GM21447 (cell line): ENCODE measurements around the gene TTR.

ENCODE experiments used
- ATAC-seq: cut with Tn5 transposase; IDR thresholded peaks from one replicate; pipeline ENCODE4 v1.9.1; 2021; ENCODE audit not compliant: unreplicated experiment

TTR gene

GRCh38 chr18:31612124-31612523, 20.4 kb downstream of the TTR start:
- no peak for ATAC-seq

- ATAC-seq, result no peak
Observed at GRCh38 chr18:31614044-31614443, 22.4 kb downstream of the TTR start.

DNA sequence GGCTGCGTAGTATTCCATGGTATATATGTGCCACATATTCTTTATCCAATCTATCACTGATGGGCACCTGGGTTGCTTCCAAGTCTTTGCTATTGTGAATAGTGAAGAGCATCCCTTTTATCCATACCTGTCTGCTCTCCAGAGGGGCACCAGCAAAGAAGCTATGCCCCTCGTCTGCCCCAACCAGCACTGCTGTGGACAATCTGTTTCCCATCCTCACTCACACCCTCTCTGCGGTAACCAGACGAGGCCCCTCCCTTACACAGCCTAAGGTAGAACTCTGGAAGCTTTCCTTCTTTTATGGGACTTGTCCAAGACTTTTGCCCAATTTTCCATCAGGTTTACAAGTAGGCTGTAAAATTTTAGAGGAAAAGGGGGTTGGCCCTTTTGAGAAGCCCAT, 24.9 kb downstream of the TTR start:
- ATAC-seq, result no peak

GRCh38 chr18:31617031-31617717, 25.5 kb downstream of the TTR start:
- no peak for ATAC-seq

DNA sequence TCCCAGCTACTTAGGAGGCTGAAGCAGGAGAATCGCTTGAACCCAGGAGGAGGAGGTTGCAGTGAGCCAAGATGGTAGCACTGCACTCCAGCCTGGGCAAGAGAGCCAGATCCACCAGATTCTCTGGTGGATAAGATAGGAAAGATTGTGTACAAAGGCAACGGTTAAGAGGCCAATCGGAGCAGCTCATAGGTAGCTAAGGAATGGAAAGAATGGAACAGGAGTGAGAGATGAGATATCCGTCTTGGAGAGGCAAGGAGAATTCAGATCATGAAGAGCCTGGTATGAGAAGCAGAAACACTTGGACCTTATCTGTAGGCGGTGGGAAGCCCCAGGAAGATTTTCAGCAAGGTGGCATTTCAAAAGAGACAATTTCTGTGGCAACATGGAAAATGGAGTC, 27.1 kb downstream of the TTR start:
- ATAC-seq, result no peak

DNA sequence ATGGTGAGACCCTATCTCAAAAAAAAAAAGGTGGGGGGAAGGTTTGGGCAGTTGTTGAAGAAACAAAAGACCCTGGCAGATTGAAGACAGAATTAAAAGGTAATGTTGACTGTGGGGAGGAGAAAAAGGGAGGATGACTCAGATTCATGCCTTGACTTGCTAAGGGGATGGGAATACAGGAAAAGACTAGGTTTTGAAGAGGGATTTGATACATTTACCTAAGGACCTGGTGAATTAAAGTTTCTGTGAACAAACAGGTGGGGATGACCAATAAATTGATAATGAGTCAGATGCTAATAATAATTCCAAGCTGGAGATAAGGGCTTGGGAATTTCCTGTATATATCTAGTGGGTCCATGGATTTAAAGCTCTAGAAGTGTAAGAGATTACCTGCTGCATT, 27.6 kb downstream of the TTR start:
- no peak for ATAC-seq

GRCh38 chr18:31624892-31625640, 33.4 kb downstream of the TTR start:
- no peak for ATAC-seq

- no peak for ATAC-seq
Observed at GRCh38 chr18:31626409-31626808, 34.7 kb downstream of the TTR start.

DNA sequence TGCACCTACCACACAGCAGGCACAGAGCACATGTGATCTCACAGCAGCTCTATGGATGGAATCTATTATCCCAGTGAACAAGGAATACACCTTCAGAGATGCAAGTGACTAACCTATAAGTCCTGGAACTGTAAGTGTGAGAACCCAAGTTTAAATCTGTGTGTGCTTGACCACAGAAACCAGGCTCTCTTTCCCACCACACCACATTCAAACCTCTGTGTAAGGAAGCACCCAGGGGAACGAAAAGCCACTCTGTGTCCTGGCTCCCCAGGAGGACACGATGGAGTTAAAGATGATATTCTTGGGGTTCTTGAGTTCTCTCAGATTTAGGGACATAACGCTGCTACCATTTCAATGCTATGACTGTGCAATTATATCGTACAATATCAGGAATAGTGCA, 38.9 kb downstream of the TTR start:
- ATAC-seq, result no peak

DNA sequence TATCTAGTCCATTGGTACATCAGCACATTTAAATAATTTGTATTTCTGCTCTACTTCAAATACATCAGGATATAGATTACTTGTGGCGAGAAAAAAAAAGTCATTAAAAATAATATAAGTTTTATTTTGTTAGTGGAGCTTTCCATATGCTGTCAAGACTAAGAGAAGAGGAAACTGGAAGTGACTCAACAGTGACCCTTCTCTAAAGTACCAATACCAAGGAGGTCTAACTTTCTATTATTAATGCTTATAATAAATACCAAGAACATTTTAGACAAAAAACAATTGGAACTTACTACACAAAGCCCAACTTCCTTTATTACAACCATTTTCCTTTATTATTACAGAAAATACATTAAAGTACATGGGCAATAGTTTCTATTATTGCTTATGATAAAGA, 39.8 kb downstream of the TTR start:
- no peak for ATAC-seq

GRCh38 chr18:31632356-31632755, 40.7 kb downstream of the TTR start:
- ATAC-seq, result no peak

- peak; percentile 35 for ATAC-seq
Observed at GRCh38 chr18:31633392-31634330, 42.0 kb downstream of the TTR start.

DNA sequence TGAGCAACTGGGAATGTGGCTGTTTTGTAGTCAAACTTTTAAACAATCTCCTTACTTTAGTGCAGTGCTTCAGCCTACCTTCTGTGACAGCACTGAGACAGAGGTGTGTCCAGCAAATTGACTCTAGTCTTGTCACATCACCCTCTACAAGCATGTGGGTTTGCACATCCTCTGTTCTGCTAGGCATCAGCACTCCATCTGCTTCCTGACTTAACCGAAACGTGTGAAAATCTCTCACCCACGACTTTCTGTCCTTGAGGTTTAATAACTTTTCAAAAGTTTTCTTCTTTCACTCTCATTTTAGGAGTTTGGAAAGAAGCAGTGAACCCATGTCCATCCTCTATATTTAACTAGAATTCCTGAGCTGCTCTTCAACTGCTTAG, 42.6 kb downstream of the TTR start:
- peak; percentile 96 for ATAC-seq

DNA sequence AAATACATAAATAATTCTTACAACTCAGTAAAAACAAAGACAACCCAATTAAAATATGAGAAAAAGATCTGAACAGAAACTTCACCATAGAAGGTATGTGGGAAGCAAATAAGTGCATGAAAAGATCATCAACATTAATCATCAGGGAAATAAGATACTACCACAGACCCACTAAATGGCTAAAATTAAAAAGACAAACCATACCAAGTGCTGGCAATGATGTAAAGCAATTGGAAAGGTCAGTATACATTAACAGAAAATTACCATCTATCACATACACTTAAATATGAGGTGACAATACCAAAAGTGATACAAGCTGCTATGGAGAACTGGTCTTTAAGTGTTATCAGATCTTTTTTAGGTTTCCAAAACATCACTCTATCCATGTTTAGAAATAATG, 44.7 kb downstream of the TTR start:
- ATAC-seq, result no peak

GRCh38 chr18:31637445-31637844, 45.8 kb downstream of the TTR start:
- no peak for ATAC-seq

DNA sequence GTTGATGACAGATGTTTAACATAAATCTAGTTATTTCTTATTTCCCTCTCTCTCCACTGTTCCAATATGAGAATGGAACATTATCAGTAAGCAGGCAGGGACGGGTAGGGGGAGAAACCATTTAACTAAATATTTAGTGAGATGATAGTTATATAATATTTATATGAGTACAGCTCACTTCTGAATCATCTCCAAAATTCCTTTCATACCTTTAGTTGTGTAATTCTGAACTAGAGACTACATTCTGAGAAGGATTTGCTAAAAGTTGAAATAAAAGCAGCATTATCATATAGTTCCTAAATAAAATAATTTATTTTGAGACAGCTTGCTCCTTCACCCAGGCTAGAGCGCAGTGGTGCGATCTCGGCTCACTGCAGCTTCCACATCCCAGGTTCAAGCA, 51.3 kb downstream of the TTR start:
- no peak for ATAC-seq

- no peak for ATAC-seq
Observed at GRCh38 chr18:31645411-31645810, 53.7 kb downstream of the TTR start.

GRCh38 chr18:31646332-31647126, 54.9 kb downstream of the TTR start:
- ATAC-seq, result no peak

DNA sequence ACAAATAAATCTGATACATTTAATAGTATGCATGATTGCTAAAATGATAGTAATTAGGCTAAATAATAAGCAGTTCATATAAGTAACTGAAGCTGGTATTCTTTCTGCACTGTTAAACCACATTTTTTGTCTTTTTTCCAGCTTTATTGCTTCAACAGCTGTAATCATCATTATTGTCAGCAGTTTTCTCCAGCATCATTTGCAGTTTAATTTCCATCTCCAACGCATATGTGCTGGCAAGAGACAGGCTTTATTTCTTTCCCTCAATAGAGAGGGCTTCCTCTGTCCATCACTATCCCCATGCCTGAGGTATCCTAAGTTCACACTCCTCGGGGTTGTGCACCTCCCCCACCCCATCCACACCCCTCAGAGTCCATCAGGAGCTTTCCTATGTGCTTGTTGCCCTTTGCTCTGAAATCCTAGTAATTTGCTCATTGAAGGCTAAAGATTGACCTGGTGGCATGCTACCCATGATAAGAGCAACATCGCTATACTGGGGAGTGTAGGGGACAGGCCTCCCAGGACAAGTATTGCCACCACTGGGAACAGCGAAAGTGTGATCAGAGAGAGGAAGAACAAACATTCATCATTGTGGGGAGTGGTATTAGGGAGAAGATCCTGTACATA, 55.6 kb downstream of the TTR start:
- ATAC-seq, result no peak
